EH (cell line): ENCODE results near the gene NXF2B.
A peak's percentile ranks its signal among the peaks of the same experiment; 100 is the strongest.
"Not testable (repeated sequence)": the region's sequence is repeated elsewhere in the genome, so short reads cannot be mapped to it uniquely, and the experiment has no call there.

Experiments
- DNase-seq: peaks from one replicate; pipeline ENCODE4 v3.0.0-alpha.2; 2015; ENCODE audit warnings: low read depth

Gene NXF2B, protein sequence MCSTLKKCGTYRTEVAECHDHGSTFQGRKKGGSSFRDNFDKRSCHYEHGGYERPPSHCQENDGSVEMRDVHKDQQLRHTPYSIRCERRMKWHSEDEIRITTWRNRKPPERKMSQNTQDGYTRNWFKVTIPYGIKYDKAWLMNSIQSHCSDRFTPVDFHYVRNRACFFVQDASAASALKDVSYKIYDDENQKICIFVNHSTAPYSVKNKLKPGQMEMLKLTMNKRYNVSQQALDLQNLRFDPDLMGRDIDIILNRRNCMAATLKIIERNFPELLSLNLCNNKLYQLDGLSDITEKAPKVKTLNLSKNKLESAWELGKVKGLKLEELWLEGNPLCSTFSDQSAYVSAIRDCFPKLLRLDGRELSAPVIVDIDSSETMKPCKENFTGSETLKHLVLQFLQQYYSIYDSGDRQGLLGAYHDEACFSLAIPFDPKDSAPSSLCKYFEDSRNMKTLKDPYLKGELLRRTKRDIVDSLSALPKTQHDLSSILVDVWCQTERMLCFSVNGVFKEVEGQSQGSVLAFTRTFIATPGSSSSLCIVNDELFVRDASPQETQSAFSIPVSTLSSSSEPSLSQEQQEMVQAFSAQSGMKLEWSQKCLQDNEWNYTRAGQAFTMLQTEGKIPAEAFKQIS

DNA sequence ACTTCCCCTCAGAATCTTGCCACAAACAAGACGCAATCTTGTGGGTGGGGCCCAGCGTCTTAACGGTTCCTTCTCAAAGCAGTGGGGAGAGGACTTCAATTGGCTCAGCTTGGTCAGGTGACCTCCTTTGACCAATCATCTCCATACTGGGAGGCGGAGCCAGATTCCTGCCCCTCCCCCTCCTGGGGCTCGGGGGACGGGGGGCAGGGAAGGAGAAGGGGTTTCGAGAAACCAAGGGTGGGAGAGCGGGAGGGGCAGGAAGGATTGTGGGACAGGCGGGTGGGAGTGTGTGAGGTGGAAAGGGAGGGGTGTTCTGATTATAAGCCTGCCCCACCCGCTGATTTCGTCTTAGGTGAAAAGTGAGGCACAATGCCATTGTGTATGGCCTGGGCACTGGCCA lies at the start of gene NXF2B:
Gene NXF2B, minus strand, starts transcription at position 101 of the 400 bp plus-strand sequence. CDS start 59,972 bp downstream, outside the sequence.
- not testable (repeated sequence) for DNase-seq

DNA sequence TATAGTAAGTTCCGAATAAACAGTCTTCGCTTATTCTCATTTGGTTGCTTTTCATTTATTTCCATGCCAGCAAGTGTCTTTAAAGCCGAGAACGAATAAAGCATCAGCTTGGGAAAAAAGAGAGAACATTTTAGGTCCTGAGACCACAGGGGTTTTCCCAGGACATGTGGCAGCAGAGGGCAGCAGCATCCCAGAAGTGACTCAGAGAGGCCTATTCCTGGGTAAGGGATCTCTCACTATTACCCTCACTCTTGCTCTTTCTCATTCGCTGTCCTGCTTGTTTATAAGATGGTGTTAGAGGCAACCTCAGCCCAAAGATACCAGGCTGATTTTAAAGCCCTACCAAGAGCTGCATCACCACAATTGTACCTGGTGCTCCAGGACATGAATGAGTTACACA lies 39.0 kb upstream of the NXF2B start:
- not testable (repeated sequence) for DNase-seq

DNA sequence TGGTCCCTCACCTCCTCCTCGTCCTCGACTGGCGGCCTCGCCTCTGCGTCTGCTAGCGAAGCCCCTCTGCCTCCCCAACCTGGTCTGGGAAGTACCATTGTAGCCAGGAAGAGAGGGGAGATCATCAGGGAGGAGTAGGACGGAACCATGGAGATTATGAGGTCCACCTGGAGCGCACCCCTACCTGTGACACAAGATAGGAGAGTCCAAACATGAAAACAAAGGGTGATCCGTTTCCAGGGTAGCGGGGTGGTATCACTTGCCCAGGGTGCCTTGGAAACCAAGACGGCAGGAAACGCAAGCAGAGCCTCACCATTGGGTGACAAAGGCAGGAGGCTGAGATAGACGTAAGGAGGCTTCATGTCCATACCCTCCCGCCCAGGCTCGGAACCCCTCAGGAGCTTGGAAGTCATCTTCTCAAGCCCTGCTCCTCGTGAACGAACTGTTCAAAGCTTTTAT lies 32.0 kb upstream of the NXF2B start, which contains the start of gene TCP11X2:
Gene TCP11X2, minus strand, starts transcription at position 51 of the 459 bp plus-strand sequence.
- DNase-seq, result not testable (repeated sequence)

DNA sequence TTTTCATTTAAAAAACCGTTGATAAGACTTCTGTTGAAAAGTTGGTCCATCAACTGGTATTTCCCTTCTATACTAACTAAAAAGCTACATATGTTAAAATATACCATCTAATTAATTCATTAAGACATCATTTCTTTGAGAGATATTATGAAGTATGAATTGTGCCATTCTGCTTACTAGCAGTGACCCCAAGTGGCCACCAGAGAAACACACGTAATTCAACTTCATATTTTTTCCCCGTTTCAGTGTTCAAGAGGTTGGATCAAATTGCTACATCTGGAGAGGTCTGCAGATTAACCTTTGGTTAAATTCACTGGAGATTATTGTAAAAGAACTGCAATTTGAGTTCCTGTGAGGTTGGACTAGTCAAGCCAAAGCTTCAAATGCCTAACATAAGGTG lies 30.4 kb upstream of the NXF2B start:
- DNase-seq, result not testable (repeated sequence)

DNA sequence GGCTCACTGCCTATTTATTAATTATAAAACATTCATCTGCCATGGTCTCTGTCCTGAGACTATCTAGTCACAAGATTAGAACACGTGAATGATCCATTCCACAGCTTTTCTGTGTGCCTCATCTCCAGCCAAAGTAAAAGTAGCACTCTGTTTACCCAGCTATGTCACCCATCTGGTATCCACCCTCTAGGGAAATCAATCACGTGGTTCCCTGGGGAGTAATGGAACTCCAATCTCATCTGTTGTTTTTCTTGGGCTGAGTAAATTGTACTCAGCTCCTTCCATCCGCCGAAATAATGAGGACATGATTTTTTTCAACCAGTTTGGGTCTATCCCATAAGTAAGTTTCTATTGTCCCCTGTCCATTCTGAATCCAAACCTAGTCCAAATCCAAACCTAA lies 18.8 kb upstream of the NXF2B start:
- DNase-seq, result not testable (repeated sequence)

DNA sequence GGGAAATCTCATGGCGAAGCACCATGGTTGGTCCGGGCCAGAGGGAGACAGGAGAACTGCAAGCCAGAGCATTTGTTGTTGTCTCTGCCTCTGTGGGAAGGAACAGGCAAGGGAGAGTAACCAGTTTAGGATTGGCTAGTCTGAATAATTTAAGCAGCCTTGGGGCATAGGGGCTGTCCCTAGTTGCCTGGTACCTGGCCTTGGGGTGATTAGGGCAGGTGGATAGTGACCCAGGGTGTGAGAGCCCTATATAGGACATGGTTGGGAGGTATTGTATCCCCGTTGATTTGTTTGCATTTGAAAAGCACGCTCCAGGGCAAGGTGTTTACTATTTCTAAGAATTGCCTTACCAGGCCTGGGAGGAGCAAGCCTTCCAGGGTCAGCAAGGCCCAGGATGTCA lies 25.3 kb downstream of the NXF2B start:
- DNase-seq, result not testable (repeated sequence)

DNA sequence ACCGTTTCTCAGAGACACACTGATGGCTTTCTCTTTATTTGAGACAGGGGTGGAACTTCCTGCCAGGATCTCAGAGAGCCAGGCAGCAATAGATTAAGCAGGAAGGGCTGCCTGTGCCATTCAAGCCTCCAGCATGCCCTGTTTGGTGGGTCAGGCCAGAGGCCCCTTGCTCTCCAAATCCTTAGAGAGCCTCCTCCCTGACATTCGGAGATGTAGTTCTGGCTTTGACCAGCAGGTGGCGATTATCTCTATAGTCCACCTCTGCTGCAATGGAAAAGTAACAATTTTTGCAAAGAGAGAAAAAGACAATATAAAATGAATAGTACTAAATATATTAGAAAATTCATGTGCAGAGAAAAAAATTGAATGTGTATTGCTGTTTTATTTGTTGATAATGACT lies 93.9 kb downstream of the NXF2B start:
- peak; percentile 43 for DNase-seq

DNA sequence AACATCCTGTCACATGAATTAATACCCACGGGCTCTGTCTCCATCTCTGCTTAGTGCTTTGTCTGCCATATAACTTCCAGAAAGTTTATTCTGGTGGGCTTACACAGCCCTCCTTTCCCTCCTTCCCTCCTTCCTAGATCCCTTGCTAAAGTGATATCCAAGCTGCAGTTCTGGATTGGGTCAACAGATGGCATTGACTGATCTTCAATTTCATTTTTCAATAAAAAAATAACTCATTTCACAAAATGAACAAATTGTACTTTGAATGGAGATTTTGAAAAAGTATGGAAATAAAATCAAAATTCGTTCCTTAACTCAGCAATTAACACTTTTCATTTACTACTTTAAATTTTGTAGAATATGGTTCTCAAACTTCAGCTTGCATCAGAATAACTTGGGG lies 97.9 kb downstream of the NXF2B start:
- peak; percentile 4 for DNase-seq

DNA sequence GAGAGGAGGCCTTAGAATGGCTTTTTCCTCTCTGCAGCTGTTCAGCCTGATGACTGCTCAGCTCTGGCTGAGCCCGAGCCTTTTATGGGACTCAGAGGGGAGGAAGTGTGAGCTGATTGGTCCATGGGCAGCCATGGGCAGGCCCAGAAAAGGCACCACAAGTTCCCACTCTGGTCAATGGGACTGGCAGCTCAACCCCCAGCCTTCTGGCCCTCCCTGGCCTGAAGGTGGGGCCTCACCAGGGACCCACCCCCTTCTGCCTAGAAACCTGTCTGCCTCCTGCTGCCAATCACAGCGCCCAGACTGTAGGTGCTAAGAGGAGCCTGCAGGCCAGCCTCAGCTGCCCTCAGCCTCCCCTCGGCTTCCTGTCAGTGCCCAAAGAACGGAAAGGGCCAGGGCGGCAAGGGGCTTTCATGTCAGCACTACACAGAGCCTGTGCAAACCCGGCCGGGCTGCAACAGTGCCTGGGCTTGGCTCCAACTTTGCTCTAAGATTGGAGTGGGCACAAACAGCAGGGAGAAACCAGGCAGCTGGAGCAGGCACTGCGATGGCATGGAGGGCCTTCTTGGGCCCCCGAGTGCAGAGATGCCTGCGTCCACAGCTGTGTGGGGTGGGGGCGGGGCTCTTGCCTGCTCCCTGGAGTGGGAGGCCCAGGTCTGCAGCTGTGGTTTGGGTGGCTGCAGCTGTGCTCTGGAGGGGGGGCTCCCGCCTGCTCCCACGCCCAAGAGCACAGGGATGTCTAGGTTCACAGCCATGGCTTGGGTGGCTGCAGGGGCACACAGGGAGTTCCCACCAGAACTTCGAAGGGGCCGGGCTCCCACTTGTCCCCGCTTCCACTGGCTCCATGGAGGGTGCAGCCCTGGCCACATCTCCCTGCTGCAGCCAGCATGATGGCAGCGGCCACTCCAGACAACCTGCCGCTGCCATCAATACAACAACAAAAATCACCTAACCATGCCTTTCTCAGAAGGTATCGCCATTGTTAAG lies 100.2 kb downstream of the NXF2B start:
- DNase-seq, result peak; percentile 17

DNA sequence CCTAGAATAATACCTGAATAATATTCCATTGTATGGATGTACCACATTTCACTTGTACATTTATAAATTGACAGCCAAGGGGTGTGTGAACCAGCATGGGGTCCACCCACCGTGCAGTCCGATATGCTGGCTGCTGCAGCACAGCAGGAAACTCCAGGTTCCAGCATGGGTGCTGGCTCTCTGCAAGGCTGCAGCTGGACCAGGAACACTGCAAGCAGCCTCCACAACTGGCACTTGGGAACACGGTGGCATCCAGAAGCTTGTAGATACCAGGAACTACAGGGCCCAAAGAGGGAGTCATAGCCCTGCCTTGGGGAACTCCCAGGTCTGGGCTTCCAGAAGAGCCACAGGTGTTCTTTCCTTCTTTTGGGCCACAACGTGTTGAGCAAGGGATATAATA lies 101.6 kb downstream of the NXF2B start:
- DNase-seq, result no peak
